ENCODE measurements around the gene GIPC3. TPM values are rescaled to one million over a fixed set of nuclear protein-coding genes. Genes with fewer than 3 reads are reported as not detected.

The GIPC3 gene
- total and polyA plus RNA-seq, 2 experiments from 2014 or later = 0.48 to 0.59 TPM

GRCh38 chr19:3607303-3608078, 22.2 kb downstream of the GIPC3 start:
- Histone ChIP-seq H3K4me3 (peak overlapping the region; percentile 64), H3K9me2 (ENCODE audit: insufficient read depth) (no peaks in the 10 kb centered on the region), H3F3A (replicated peaks; ENCODE audit: low read depth) (peaks cover 4% of the 10 kb centered on the region; the same call in 1 of the 2 replicates), H3K27me3 (ENCODE audit: insufficient read depth) (peaks cover 11% of the 10 kb centered on the region), H3K27ac (ENCODE audit: low read depth) (no peak overlapping the region), H3K36me3 (ENCODE audit: insufficient read depth) (no peaks in the 10 kb centered on the region), H4K20me1 (replicated peaks; ENCODE audit: insufficient read depth) (no peaks in the 10 kb centered on the region), H3K79me2 (replicated peaks; ENCODE audit: insufficient read depth) (no peaks in the 10 kb centered on the region), H3K4me2 (peak overlapping the region; percentile 95), H2AFZ (peak overlapping the region; percentile 80), H3K4me1 (ENCODE audit: insufficient read depth) (peaks cover 10% of the 10 kb centered on the region)
- H3K27me3 Mint-ChIP-seq (ENCODE audit: insufficient read depth, low read depth, poor library complexity) = peaks cover 8% of the 10 kb centered on the region
- ATAC-seq (peak; percentile 59), DNase-seq (ENCODE audit: low spot score) (peak; percentile 81)
- H3K9me3 Mint-ChIP-seq = no peaks in the 10 kb centered on the region
- TF ChIP-seq JUNB (IDR thresholded peaks at IDR 0.05; ENCODE audit: unreplicated experiment) = no peak
- TF ChIP-seq ZNF331 (CRISPR knock-in tag; IDR thresholded peaks at IDR 0.05; ENCODE audit: low read depth) = no peak
- TF ChIP-seq POLR2AphosphoS5 (IDR thresholded peaks at IDR 0.05; ENCODE audit: low read depth) = 0 out of 2 replicates have a peak, but pooled peaks have one; percentile 39
- H3K27ac Mint-ChIP-seq = no peak overlapping the region
- H3K4me1 Mint-ChIP-seq = peaks cover 11% of the 10 kb centered on the region
- peak overlapping the region; percentile 69 for H3K4me3 Mint-ChIP-seq
- peaks cover 13% of the 10 kb centered on the region for H3K36me3 Mint-ChIP-seq (ENCODE audit: low read depth)

- Histone ChIP-seq H3K79me2 (replicated peaks; ENCODE audit: insufficient read depth) (no peaks in the 10 kb centered on the region), H3K36me3 (ENCODE audit: insufficient read depth) (no peaks in the 10 kb centered on the region), H4K20me1 (replicated peaks; ENCODE audit: insufficient read depth) (no peaks in the 10 kb centered on the region), H3K4me1 (ENCODE audit: insufficient read depth) (peaks cover 10% of the 10 kb centered on the region), H3K9me2 (ENCODE audit: insufficient read depth) (no peaks in the 10 kb centered on the region), H3K4me3 (peak overlapping the region; percentile 64; the same call in 1 of the 2 replicates), H3K4me2 (peak overlapping the region; percentile 95; the same call in 1 of the 2 replicates), H3K27ac (ENCODE audit: low read depth) (no peak overlapping the region), H3K27me3 (ENCODE audit: insufficient read depth) (peaks cover 11% of the 10 kb centered on the region), H2AFZ (no peak overlapping the region), H3F3A (replicated peaks; ENCODE audit: low read depth) (peaks cover 4% of the 10 kb centered on the region; the same call in 1 of the 2 replicates)
- Mint-ChIP-seq H3K36me3 (ENCODE audit: low read depth) (peaks cover 13% of the 10 kb centered on the region), H3K4me1 (peaks cover 11% of the 10 kb centered on the region), H3K4me3 (peak overlapping the region; percentile 69; the same call in 2 of the 3 replicates), H3K27ac (no peak overlapping the region), H3K9me3 (no peaks in the 10 kb centered on the region), H3K27me3 (ENCODE audit: insufficient read depth, low read depth, poor library complexity) (peaks cover 4% of the 10 kb centered on the region)
- no peak for ATAC-seq
- TF ChIP-seq EZH2phosphoT487 (IDR thresholded peaks at IDR 0.05; ENCODE audit: unreplicated experiment) (no peak), CREB1 (CRISPR knock-in tag; IDR thresholded peaks at IDR 0.05; ENCODE audit: low read depth) (no peak), POLR2AphosphoS5 (IDR thresholded peaks at IDR 0.05; ENCODE audit: low read depth) (no peak), EZH2 (IDR thresholded peaks at IDR 0.05; ENCODE audit: low read depth, unreplicated experiment) (no peak), JUNB (IDR thresholded peaks at IDR 0.05; ENCODE audit: unreplicated experiment) (no peak), NANOG (IDR thresholded peaks at IDR 0.05; ENCODE audit: borderline replicate concordance) (no peak), ZNF114 (CRISPR knock-in tag; IDR thresholded peaks at IDR 0.05) (no peak), STAT1 (IDR thresholded peaks at IDR 0.05; ENCODE audit: unreplicated experiment) (no peak), ZNF331 (CRISPR knock-in tag; IDR thresholded peaks at IDR 0.05; ENCODE audit: low read depth) (no peak), REST (IDR thresholded peaks at IDR 0.05; ENCODE audit: unreplicated experiment) (no peak), CTCF (conservative IDR thresholded peaks at IDR 0.05; ENCODE audit: low read depth in 2 of 2) (no peak)
- DNase-seq (ENCODE audit: low spot score) = no peak
Observed at GRCh38 chr19:3608079-3608641, 22.9 kb downstream of the GIPC3 start.
